Mononuclear cell (primary cell): Measurements from ENCODE around the gene UBE3C. TPM values are rescaled to one million over a fixed set of nuclear protein-coding genes. Genes with fewer than 3 reads are reported as not detected.

ENCODE experiments used
- H3K27me3 ChIP-seq: 2 replicates; pipeline ENCODE4 v1.6.0; 2011; ENCODE audit warnings: low read length, control low read depth; ENCODE audit not compliant: insufficient read depth
- H3K4me1 ChIP-seq: 2 replicates; pipeline ENCODE4 v1.5.1; 2011; ENCODE audit warnings: mild to moderate bottlenecking, low read length, control low read depth; ENCODE audit not compliant: insufficient read depth
- H3K4me3 ChIP-seq: 2 replicates; pipeline ENCODE4 v1.5.1; 2011; ENCODE audit warnings: mild to moderate bottlenecking, low read length, moderate library complexity
- H3K9me3 ChIP-seq: 2 replicates; pipeline ENCODE4 v1.5.1; 2011; ENCODE audit warnings: low read depth, mild to moderate bottlenecking, control low read depth, low read length
- total RNA-seq: library from RNA; depleted of rRNA; stranded (reverse); fragments of >200 nt; gene quantifications from one replicate; pipeline ENCODE4 v1.2.3, GENCODE V29; 2012

The UBE3C gene
- total RNA-seq, 1 donor = 44.0 TPM

DNA sequence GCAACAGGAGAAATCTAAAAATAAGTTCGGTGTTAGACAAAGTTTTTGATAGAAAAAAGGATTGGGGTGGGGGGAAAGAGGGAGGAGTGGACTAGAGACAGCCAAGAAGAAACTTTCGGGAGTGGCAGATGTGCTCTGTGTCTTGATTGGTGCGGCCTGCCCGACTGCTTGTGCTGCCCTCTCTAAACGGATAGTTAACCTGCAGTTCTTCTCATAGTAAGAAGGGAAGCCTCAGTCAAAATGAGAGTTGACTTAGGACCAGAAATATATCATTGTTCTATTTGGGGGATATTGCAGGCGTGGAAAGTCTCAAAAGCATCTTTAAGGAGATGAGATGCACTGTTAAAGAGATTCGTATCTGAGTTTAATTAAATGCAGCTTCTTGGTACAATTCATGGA lies 39.3 kb downstream of the UBE3C start:
- Histone ChIP-seq H3K4me1 (no peaks in the 10 kb centered on the region), H3K4me3 (no peak overlapping the region), H3K9me3 (no peaks in the 10 kb centered on the region), H3K27me3 (no peaks in the 10 kb centered on the region)

GRCh38 chr7:157183832-157184231 lies 45.1 kb downstream of the UBE3C start:
- Histone ChIP-seq H3K4me1 (no peaks in the 10 kb centered on the region), H3K27me3 (no peaks in the 10 kb centered on the region), H3K9me3 (no peaks in the 10 kb centered on the region), H3K4me3 (no peak overlapping the region)

DNA sequence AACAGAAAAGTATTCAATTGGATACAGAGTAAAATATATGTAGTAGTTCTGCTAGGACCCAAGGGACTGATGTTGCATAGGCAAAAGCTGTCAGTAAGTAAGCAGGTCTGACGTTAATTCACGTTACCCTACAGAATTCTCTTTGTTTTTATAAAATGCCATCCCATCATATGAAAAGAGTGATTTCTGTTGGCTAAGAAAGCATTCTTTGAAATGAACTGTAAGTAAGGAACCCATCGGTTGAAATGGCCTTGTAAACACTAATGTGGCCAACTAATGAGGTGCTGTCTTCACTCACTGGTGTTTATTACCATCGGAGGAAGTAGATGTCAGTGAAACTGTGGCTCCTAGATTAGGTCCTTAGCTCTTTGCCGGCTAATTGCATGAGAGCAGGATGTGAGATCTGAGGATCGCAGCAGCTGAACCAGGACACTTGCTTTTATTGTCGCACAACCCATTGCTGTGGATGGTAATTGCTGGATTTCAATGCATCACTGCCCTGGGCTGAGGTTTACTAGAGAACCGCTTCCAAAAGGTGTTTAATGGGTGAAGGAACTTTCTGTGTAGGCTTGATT lies 49.5 kb downstream of the UBE3C start:
- Histone ChIP-seq H3K4me1 (no peaks in the 10 kb centered on the region), H3K27me3 (no peaks in the 10 kb centered on the region), H3K9me3 (no peaks in the 10 kb centered on the region), H3K4me3 (no peak overlapping the region)

- H3K27me3 ChIP-seq = no peaks in the 10 kb centered on the region
- H3K4me3 ChIP-seq = no peak overlapping the region
- H3K4me1 ChIP-seq = no peaks in the 10 kb centered on the region
- no peaks in the 10 kb centered on the region for H3K9me3 ChIP-seq
Observed at GRCh38 chr7:157189405-157189804, 50.7 kb downstream of the UBE3C start.

GRCh38 chr7:157192861-157193260 lies 54.1 kb downstream of the UBE3C start:
- no peak overlapping the region for H3K4me3 ChIP-seq
- no peaks in the 10 kb centered on the region for H3K4me1 ChIP-seq
- H3K9me3 ChIP-seq = no peaks in the 10 kb centered on the region
- no peaks in the 10 kb centered on the region for H3K27me3 ChIP-seq

DNA sequence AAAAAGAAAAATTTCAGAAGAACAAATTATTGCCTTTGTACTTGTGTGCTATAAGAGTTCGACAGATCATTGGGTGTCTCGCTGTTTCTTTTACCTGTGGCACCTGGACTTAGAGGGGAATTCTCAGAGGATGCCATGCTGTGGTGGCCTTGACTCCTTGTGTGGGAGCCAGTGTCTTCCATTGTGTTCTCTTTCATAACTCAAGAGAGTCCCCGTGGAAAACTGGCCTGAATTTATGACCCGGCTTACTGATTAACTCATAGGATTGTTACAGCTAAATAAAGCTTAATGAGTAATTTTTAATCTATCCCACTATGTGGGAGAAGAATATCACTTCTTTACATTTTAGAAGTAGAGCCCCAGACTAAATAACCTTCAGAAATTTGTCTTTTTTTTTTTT lies 54.5 kb downstream of the UBE3C start:
- H3K27me3 ChIP-seq = no peaks in the 10 kb centered on the region
- H3K9me3 ChIP-seq = no peaks in the 10 kb centered on the region
- no peak overlapping the region for H3K4me3 ChIP-seq
- H3K4me1 ChIP-seq = no peaks in the 10 kb centered on the region

- H3K4me3 ChIP-seq = no peak overlapping the region
- H3K4me1 ChIP-seq = no peaks in the 10 kb centered on the region
- no peaks in the 10 kb centered on the region for H3K9me3 ChIP-seq
- no peaks in the 10 kb centered on the region for H3K27me3 ChIP-seq
Observed at GRCh38 chr7:157194948-157195347, 56.2 kb downstream of the UBE3C start.

DNA sequence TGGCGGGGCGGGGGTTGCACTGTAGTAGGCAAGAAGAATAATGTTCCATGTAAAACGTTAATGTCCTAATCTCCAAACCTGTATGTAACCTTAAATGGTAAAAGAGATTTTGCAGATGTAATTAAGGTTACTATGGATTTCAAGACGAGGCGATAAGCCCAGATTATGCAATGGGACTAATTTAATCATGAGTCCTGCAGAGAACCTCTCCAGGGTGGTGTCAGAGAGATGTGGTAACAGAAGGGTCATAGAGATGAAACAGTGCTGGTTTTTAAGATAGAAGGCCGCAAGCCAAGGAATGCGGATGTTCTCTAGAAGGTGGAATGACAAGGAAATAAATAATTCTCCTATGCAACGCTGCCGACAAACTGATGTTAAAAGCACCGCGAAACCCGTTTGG lies 57.1 kb downstream of the UBE3C start:
- H3K4me3 ChIP-seq = no peak overlapping the region
- H3K27me3 ChIP-seq = no peaks in the 10 kb centered on the region
- H3K4me1 ChIP-seq = no peaks in the 10 kb centered on the region
- no peaks in the 10 kb centered on the region for H3K9me3 ChIP-seq

- Histone ChIP-seq H3K4me3 (no peak overlapping the region), H3K4me1 (no peaks in the 10 kb centered on the region), H3K27me3 (no peaks in the 10 kb centered on the region), H3K9me3 (no peaks in the 10 kb centered on the region)
Observed at GRCh38 chr7:157204134-157204533, 65.4 kb downstream of the UBE3C start.

DNA sequence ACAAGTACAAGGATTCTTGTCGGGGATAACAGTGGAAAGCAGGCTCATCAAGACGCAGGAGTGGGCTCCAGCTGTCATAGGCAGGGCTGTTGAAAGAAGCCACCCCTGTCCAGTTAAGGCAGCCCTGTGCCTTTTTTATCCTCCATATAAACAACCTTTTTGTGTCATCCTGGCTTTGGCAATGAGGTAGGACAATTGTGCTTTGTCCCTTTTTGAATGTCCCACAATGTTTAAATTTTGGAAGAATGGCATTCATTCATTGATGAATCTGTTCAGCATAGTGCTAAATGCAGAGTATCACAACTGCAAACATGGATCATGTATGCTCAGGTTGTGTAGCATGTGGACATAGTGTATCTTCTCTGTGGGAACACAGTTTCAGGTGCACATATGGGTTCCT lies 66.7 kb downstream of the UBE3C start:
- no peaks in the 10 kb centered on the region for H3K27me3 ChIP-seq
- no peaks in the 10 kb centered on the region for H3K4me1 ChIP-seq
- H3K9me3 ChIP-seq = no peaks in the 10 kb centered on the region
- H3K4me3 ChIP-seq = no peak overlapping the region

DNA sequence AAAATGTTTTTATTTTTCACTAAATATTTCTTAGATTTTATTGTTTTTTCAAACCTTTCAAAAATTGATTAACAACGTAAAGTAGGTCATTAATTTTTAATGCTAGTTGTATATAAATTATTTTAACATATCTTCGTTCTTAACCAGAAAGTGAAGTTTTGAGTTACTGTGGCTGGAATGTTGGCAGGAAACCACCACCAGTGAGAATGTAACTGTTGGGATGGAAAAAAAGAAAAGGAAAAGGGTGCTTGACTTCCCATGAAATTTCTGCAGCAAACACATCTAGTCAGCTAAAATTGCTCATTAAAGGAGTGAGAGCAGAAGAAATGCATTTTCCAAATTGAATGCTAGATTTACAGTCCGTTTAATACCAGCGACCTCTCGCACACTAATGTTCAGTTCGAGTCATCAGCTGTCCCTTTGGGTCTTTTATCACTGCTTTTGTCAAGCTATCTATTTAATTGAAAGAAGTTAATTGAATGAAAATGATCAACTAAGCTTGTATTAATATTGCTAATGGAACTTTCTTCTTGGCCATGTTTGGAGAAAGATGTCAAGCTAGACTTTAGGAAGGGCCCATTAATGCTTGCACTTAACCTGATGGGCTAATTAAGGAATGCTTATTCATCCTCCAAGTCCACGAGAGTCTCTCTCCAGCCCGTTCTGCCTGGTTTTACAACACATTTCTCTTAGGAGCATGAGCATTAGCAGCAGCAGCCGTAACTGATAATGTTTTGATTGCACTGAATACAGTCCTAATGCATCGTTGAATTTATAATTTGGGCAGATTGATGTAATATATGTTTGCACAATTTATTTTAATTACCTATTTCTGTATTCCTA lies 70.1 kb downstream of the UBE3C start:
- Histone ChIP-seq H3K27me3 (no peaks in the 10 kb centered on the region), H3K4me1 (no peaks in the 10 kb centered on the region), H3K9me3 (no peaks in the 10 kb centered on the region), H3K4me3 (no peak overlapping the region)

DNA sequence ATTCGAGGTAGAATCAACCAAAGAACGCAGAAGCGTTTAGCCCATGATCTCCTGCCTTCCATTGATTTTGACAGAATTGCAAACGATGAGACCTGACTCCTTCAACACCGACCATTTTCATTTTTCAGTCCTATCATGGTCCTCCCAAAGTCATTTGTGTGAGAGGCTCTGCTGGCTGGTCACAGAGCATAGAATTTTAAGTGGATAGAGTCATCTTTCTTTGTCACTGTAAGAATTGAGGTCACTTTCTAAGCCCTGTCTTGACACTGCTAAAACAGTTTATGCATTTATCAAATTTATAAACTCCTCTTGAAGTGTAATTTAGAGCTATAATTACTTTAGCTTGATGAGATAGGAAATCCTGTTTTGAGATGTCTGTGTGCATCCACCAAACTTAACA lies 72.0 kb downstream of the UBE3C start:
- Histone ChIP-seq H3K27me3 (no peaks in the 10 kb centered on the region), H3K4me3 (no peak overlapping the region), H3K9me3 (no peaks in the 10 kb centered on the region), H3K4me1 (no peaks in the 10 kb centered on the region)

- no peak overlapping the region for H3K4me3 ChIP-seq
- H3K27me3 ChIP-seq = no peaks in the 10 kb centered on the region
- no peaks in the 10 kb centered on the region for H3K9me3 ChIP-seq
- no peaks in the 10 kb centered on the region for H3K4me1 ChIP-seq
Observed at GRCh38 chr7:157211690-157212089, 73.0 kb downstream of the UBE3C start.

- Histone ChIP-seq H3K4me1 (no peaks in the 10 kb centered on the region), H3K27me3 (no peaks in the 10 kb centered on the region), H3K9me3 (no peaks in the 10 kb centered on the region), H3K4me3 (no peak overlapping the region)
Observed at GRCh38 chr7:157219154-157219553, 80.4 kb downstream of the UBE3C start.

GRCh38 chr7:157220916-157221569 lies 82.3 kb downstream of the UBE3C start:
- no peak overlapping the region for H3K4me3 ChIP-seq
- no peaks in the 10 kb centered on the region for H3K27me3 ChIP-seq
- H3K4me1 ChIP-seq = no peaks in the 10 kb centered on the region
- no peaks in the 10 kb centered on the region for H3K9me3 ChIP-seq
